ENCODE results near the gene BROX. TPM values are rescaled to one million over a fixed set of nuclear protein-coding genes. Genes with fewer than 3 reads are reported as not detected.

The BROX gene
- total RNA-seq: 35.4 and 52.1 TPM in 2 replicates

GRCh38 chr1:222712253-222713090, at the start of gene BROX, which contains the start of gene AIDA:
Gene BROX (plus strand): TSS chr1:222712564. CDS start chr1:222715700, 3,136 bp downstream.
Gene AIDA (minus strand): TSS chr1:222712491. CDS start chr1:222712317, 174 bp downstream.

GRCh38 chr1:222736972-222737371, 24.6 kb downstream of the BROX start, which contains the start of gene FAM177B:
Gene FAM177B (plus strand): TSS chr1:222737202. CDS start chr1:222746546, 9,344 bp downstream.

Other genes with a start within 250 kb of the BROX start
- gene HHIPL2, start 164.5 kb upstream of the BROX start, total RNA-seq: 0.81 and 2.0 TPM in 2 replicates
- 3.9 and 4.2 TPM in 2 replicates for gene TAF1A, start 122.6 kb upstream of the BROX start, total RNA-seq
- 42.9 and 67.8 TPM in 2 replicates for gene MIA3, start 94.5 kb upstream of the BROX start, total RNA-seq
- gene AIDA, start 73 bp upstream of the BROX start, total RNA-seq: 65.0 and 66.0 TPM in 2 replicates
- not detected in 2 replicates for gene FAM177B, start 24.6 kb downstream of the BROX start, total RNA-seq
- 6.0 and 7.0 TPM in 2 replicates for gene DISP1, start 102.5 kb downstream of the BROX start, total RNA-seq